ENCODE results near the gene NDUFB2.
A peak's percentile ranks its signal among the peaks of the same experiment; 100 is the strongest.
"Not testable (repeated sequence)": the region's sequence is repeated elsewhere in the genome, so short reads cannot be mapped to it uniquely, and the experiment has no call there.

Gene NDUFB2

DNA sequence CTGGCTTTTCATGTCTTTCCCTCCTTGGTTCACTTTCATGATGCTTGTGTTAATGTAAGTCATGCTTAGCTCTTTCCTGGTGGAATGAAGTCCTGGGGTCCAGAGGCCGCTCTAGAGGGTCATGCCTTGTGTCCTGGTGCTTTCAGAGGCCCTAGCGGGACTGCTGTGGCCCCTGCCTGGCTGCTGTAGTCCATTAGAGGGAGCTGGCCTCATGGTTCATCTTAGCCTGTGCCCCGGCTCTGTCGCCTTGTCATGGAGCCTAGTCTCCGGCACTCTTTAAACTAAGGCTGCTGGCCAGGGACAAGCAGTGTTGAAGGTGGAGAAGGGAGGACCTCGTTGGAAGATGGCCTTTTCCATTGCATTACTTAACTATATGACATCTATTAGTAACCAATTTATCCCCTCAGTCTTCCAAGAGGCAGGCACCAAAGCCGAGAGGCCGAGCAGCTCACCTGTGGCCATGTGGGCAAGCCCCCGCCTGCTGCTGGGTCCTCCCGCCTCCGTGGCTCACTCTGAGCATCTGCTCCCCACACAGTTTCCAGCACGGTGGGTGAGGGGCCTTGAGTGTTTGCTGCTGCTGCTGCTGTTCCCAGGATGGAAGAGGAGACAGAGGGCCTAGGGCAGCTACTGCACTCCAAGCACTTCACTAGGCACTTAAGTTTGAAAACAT is 5.0 kb upstream of the NDUFB2 start:
- peak; percentile 25 for DNase-seq (ENCODE audit: low spot score)

DNA sequence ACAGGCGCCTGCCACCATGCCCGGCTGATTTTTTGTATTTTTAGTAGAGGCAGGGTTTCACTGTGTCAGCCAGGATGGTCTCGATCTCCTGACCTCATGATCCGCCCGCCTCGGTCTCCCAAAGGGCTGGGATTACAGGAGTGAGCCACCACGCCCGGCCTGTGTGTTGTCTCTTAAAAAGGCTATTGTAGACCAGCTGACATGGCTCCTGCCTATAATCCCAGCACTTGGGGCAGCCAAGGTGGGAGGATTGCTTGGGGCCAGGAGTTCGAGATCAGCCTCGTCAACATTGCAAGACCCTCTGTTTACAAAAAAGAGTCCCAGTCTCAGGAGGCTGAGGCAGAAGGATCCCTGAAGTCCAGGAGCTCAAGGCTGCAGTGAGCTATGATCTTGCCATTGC is 2.7 kb upstream of the NDUFB2 start:
- not testable (repeated sequence) for DNase-seq (ENCODE audit: low spot score)

DNA sequence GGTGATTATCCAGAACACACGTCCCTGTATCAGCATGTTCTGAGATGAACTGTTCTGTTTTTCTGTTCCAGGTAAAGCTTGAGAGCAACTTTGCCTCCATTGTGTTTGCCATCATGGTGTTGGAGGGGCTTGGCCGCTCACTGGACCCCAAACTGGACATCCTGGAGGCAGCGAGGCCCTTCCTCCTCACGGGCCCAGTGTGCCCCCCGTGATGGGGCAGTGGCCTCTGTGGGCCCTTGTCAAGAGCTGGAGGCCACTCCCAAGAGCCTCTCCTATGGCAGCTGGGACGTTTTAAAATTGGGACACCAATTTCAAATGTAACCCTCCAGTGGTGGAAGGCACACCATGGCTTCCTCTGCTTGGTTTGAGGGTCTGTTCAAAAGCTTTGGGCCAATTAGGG is 1.9 kb upstream of the NDUFB2 start:
- no peak for DNase-seq (ENCODE audit: low spot score)

DNA sequence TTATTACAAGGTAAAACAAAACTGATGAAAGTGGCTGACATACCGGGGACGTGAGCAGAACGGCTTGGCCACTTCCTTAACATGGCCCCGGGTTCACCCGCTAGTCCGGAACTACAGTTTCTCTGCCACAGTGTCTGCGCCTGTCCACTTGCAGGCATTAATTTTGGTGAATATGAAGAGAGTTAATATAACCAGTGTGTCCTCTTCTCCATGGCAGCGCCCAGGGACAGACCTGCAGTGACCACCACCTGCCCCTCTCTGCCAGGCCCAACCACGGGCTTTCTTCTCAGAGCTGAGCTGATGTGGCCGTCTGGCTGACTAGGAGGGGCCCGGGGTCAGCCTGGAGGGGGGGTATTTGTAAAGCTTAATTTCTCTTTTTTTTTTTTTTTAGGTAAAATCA is 1.1 kb upstream of the NDUFB2 start:
- no peak for DNase-seq (ENCODE audit: low spot score)

DNA sequence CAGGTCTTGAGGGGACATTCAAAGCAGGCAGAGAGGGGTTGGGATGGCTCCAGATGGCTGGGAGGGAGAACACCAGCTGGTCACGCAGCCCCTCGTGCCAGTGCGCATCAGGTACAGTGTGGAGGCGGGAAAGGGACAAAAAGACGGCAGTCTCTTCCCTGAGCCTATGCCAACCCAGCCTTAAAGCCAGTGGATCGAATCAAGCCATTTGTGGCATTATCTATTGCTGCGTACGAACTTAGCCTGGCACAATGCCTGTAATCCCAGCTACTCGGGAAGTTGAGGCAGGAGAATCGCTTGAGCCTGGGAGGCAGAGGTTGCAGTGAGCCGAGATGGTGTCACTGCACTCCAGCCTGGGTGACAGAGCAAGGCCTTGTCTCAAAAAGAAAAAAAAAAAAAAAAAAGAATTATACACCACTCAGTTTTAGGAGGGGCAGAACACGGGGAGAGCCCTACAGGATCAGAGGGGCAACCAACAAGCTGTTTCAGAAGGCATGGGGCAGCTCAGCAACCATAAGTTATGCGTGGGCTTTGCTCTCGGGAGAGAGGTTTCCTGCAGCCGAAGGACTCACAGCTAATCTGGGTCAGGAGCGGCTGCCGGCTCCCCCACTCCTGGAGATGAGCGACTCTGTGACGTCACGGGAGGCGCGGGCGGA is 356 bp upstream of the NDUFB2 start:
- peak; percentile 96 for DNase-seq (ENCODE audit: low spot score)

DNA sequence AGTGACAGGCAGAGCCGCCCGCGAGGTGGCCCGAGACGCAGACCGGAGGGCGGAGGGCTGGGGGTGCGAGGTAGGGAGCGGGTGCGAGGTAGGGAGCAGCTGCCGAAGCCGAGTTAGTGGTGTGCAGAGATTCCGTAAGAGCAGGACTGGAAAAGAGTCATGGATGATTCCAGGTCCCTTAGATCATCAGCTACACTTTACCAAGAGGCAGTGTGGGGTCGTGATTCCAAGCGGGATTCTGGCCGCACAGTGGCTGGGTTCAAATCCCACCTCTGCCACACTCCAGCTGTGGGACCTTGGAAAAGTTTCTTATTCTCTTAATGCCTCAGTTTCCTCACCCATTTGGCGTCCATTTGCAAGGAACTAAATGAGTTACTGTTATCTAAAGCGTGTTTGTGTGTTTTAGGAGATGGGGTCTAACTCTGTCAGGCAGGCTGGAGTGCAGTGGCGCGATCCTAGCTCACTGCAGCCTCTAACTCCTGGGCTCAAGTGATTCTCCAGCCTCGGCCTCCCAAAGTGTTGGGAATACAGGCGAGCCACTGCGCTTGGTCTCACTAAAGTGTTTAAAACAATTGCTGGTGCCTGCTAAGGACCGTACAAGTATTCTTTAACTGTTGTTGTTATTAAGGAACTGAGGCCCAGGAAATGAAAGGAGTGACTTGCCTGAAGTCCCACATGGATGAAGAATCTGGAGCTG is 1.1 kb downstream of the NDUFB2 start:
- DNase-seq (ENCODE audit: low spot score): no peak

DNA sequence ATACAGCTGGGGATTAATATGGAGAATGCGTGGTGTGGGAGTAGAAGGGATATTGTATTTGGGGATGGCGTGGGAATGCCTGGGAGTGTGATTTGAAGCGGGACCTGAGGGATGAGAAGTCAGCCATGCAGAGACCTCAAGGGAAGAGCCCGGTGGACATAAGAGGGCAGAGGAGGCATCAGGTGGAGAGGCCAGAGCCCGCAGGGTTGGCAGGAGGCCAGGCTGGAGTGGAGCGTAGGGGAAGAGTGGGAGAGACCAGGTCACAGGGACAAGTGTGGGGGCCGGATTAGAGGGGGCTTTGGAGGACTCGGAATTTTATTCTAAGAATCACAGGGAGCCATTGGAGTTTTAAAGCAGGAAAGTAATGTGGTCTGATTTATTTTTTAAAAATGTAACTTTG is 2.0 kb downstream of the NDUFB2 start:
- DNase-seq (ENCODE audit: low spot score): peak; percentile 34

DNA sequence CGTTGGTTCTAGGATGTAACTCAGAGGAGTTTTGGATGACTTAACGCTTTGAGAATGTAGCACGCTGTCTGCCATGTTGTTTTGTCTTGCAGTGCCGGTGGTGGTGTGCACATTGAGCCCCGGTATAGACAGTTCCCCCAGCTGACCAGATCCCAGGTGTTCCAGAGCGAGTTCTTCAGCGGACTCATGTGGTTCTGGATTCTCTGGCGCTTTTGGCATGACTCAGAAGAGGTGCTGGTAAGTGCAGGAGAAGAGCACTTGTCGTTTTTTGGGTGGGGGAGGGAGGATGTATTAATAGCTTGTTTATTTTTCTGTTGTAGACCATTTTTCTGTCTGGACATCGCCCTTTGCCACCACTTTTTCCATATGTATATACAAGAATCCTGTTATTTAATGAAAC is 6.3 kb downstream of the NDUFB2 start:
- DNase-seq (ENCODE audit: low spot score): no peak

DNA sequence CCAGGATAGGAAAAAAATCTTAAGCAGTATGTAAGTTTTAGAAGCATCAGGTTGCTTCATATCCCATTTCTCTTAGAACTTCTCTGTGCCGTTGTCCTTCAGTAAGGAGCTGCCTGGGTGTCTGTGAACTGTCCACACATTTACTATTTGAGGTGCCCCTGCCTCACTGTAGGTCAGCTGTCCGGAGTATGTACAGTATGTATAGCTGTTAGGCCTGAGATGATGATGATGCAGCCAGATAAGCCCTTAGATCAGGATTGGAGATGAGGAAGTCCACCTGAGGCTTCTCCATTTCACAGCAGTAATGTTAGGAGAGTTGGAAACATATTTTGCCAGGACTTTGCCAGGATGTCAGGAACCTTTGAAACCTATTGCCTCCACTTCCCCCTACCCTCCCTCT is 7.7 kb downstream of the NDUFB2 start:
- no peak for DNase-seq (ENCODE audit: low spot score)

DNA sequence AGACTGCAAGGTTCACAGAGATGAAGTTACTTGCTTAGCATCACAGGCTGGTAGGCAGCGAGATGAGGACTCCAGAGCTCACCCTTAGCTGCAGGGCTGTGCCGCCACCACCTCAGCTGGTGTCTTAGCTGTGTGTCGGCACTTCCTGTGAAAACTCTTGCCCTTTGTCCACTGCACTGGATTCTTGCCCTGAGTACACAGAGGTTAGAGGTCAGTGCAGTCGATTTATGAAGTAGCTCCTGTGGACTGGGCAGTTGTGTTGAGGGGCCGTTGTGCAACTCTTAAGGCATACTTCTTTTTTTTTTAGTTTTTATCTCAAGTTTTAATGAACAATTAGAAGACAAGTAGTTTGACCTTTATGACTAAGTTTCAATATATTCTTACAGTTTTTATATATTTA is 10.6 kb downstream of the NDUFB2 start:
- no peak for DNase-seq (ENCODE audit: low spot score)

DNA sequence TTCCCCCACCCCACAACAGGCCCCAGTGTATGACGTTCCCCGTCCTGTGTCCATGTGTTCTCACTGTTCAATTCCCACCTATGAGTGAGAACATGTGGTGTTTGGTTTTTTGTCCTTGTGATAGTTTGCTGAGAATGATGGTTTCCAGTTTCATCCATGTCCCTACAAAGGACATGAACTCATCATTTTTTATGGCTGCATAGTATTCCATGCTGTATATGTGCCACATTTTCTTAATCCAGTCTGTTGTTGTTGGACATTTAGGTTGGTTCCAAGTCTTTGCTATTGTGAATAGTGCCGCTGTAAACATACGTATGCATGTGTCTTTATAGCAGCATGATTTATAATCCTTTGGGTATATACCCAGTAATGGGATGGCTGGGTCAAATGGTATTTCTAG is 12.3 kb downstream of the NDUFB2 start:
- not testable (repeated sequence) for DNase-seq (ENCODE audit: low spot score)

DNA sequence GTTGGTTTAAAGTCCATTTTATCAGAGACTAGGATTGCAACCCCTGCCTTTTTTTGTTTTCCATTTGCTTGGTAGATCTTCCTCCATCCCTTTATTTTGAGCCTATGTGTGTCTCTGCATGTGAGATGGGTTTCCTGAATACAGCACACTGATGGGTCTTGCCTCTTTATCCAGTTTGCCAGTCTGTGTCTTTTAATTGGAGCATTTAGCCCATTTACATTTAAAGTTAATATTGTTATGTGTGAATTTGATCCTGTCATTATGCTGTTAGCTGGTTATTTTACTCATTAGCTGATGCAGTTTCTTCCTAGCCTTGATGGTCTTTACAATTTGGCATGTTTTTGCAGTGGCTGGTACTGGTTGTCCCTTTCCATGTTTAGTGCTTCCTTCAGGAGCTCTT is 15.9 kb downstream of the NDUFB2 start:
- not testable (repeated sequence) for DNase-seq (ENCODE audit: low spot score)

DNA sequence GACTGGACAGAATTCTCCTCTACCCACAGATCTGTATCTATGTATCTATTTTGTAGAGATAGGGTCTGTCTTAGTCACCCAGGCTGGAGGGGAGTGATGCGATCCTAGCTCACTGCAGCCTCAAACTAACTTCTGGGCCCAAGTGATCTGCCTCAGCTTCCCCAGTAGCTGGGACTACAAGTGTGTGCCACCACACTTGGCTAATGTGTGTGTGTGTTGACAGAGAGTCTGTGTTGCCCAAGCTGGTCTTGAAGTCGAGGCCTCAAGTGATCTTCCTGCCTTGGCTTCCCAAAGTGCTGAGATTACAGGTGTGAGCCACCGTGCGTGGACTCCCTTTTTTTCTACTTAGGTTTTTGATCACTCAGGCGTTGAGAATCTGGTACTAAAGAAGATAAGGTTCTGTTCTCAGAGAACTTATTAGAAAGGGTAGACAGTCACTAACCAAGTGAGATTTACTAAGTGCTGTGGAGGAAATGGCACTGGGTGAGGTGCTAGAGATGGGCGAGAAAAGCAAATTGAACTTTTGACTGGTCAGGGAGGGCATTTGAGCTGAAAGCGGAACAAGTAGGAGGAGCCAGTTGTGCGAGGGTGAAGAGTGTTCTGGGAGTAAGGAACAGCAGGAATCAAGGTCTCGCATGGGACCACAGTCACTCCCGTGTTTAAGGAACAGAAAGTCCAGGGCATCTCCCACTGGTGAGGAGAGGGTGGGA is 18.0 kb downstream of the NDUFB2 start:
- no peak for DNase-seq (ENCODE audit: low spot score)

DNA sequence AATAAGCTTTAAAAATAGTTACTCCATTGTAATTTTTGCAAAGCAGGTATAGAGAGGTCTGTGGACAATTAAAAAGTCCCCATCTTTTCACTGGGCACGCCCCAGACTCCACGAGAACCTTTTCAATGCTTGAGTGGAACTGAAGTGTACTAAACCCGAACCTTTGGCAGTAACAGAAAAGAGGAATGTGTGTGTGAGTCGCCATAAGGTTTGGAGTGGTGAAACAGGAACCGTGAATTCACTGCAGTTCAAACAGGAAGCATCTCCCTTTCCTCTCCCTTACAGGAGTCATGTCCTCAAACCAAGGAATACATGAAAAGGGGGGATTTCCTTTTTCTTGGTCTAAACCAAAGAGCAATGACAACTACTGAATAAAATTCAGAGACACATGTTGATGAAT is 23.2 kb downstream of the NDUFB2 start:
- DNase-seq (ENCODE audit: low spot score): no peak

DNA sequence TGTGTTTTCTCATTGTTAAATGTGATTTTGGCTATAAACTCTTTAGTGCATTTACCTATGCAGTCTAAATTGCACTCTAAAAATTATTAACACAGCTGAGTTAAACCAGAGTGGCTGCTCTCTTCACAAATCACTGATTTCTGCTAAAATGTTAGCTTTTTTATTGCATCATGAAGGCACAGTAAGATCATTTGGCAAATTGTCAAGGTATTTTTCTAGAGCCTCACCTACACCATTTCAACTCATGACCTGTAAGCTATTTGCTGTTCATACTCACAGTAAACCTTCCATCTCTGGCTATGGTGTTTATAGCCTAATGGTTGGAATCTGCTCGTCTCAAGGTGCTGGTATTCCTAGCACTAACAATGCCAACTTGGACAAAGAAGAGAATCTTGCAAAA is 25.7 kb downstream of the NDUFB2 start:
- DNase-seq (ENCODE audit: low spot score): no peak

DNA sequence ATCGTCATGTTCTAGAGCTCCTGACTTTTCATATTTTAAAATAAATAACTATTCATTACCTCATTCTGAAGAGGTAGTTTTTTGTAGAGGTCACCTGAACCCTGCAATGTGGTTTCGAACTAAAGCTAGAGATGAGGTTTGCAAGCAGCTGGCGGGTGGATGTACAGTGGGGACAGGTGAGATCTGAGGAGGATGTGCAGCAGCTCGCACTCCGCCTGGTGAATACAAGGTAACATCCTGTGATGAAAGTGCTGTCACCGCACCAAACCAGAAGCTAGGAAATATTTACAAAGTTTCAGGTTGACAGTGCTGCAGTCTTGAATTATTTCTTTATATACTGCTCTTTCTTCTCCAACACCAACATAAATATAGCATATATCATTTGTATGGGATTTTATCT is 26.5 kb downstream of the NDUFB2 start:
- no peak for DNase-seq (ENCODE audit: low spot score)

DNA sequence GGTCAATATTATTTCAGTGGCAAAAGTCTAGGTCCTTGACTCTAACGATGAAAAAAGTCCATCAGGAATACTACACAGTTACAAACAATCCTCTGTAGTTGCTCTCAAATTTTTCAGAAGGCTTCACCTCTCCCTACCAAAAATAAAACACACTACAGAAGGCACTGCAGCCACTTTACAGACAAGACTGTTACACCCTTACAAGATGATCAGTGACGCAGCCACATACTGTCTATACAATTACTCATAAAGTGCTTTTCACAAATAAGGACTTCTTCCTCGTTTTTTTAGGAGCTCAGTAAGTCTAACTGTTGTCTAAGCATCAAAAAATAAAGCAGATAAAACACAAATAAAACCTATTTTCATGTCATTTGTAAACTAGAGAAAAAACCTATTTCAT is 27.1 kb downstream of the NDUFB2 start:
- DNase-seq (ENCODE audit: low spot score): no peak

DNA sequence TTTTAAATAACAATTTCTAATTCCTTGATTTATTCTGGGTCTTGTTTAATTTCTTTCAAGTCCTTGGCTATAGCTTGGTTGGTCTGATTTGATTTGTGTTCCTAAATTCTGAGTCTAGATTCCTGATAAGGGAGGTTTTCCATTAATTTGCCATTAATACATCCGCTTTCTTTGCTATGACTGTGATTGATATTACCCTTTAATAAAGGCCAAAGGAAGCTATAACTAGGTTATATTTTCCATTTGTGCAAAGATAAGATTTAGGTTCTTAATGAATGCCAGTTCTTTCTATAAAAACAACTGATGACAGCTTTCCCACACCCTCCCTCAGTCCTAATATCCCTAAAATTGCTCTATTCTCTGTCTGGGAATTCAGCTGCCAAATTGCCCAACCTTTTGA is 28.2 kb downstream of the NDUFB2 start:
- no peak for DNase-seq (ENCODE audit: low spot score)

DNA sequence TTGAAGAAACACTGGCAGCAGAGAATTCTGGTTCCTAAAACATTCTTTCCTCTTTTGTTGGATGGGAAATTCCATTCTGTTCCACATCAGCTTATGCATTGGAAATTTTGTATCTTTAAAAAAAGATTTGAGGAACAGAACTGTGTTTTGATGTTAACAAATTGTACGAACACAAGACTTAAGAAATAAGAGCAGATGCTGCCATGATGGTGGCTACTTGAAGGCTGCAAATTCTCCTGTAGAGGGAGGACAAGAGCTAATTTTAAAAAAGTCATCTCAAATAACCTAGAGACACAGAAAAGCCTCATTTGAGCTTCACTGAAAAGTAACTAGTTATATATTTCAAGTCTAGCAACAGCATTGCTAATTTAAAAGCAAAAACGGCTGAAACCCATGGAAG is 29.8 kb downstream of the NDUFB2 start:
- no peak for DNase-seq (ENCODE audit: low spot score)

DNA sequence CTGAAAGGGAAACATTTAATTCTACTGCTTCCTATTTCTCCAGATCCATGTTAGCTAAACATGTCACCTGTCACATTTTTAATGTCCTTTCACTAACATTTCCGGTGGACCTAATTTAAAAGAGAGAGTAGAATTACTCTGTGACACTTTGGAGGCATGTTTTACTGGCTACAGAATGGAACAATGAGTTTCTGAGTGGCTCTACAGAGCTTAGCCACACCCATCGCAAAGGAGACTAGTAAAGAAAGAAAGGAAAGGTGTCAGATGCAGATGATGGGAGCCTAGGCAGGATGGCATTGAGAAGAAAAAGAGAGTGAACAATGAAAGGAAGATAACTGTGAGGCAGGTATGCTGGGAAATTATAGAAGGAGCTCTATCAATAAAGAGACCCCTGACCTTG is 35.9 kb downstream of the NDUFB2 start:
- no peak for DNase-seq (ENCODE audit: low spot score)

DNA sequence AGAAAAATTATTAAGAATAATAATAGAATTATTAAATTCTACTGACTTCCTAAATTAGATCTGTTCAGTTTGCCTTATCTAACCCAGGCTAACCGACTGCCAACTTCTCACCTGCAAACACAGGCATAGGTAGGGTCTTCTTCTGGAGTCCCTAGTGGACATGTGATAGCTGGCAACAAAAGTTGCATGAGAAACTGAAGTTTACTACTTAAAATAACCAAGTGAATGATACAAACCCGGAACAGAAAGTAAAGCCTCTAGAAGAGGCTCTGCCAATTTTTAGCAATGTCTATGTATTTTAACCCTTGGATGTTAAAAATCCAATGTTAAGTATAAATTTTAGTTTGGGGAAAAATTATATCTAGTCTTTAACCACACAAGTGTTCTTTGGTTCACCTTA is 37.6 kb downstream of the NDUFB2 start:
- DNase-seq (ENCODE audit: low spot score): no peak

DNA sequence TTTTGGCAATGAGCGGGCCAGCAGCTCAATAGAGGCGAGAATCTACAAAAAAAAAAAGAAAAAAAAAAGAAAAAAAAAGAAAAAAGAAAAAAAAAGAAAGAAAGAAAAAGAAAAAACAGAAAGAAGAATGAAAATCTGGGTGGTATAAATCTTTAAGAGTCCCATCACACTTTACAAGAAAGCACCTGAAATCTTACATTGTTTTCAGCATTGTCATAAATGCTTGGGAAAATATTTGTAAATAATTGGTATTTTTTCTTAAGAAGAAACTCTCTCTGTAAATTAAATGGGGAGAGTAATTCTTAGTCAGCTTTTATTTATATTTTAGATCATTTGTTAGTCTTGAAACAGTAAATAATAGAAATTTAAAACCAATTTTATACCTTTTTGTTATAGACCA is 38.2 kb downstream of the NDUFB2 start:
- DNase-seq (ENCODE audit: low spot score): no peak

DNA sequence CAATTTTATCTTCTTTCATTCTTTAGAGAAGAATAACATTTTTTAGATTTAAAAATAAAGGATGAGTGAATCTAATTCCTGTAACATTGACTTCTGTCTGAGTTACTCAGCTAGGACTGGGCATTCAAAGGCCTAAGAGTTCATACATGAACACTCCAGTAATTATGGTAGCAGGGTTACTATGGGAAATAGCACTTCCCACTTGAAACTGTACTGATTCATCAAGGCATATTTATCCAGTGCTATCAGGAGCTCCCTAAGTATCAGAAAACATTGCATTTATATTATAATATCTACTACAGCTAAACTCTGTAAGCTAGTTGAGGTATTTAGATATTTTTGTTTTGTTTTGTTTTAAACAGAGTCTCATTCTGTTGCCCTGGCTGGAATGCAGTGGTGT is 41.8 kb downstream of the NDUFB2 start:
- DNase-seq (ENCODE audit: low spot score): no peak
